Upper lobe of left lung (tissue), 4 donors: ENCODE data around the gene CLEC16A.

Experiments
- CTCF ChIP-seq, 6 experiments: fragments of 450-650 bp in 4 of 6; fragments of 200-600 bp in 2 of 6; sonication (generic) in 2 of 6; IDR thresholded peaks; one replicate each; pipeline ENCODE4 v1.5.1; 2016 to 2019; ENCODE audit warnings: antibody characterized with exemption in 6 of 6
- EP300 ChIP-seq, 4 donors: sonication (generic); formaldehyde crosslinking; IDR thresholded peaks; one replicate each; pipeline ENCODE4 v1.5.1; 2017; ENCODE audit warnings: antibody characterized with exemption in 4 of 4, control low read depth in 2 of 4
- POLR2AphosphoS5 ChIP-seq, 2 donors: sonication (generic); formaldehyde crosslinking; IDR thresholded peaks; one replicate each; pipeline ENCODE4 v1.5.1; 2017; ENCODE audit warnings: antibody characterized with exemption in 2 of 2

- TF ChIP-seq EP300 (IDR thresholded peaks at IDR 0.05), result no peak
- no peak for TF ChIP-seq CTCF (IDR thresholded peaks at IDR 0.05)
- no peak for TF ChIP-seq POLR2AphosphoS5 (IDR thresholded peaks at IDR 0.05)
Measured at GRCh38 chr16:11204513-11205047, 260.2 kb downstream of the CLEC16A start.
